Bronchial epithelial cell (primary cell): ENCODE measurements around the gene SH3GL2. TPM values are rescaled to one million over a fixed set of nuclear protein-coding genes. Genes with fewer than 3 reads are reported as not detected.

ENCODE experiments used
- DNase-seq: peaks from one replicate; pipeline ENCODE4 v3.0.0-alpha.2; 2010; ENCODE audit warnings: low read depth
- FAIRE-seq: peaks from 2 replicates; lab custom pipeline; 2011; peaks lifted over from hg19 to GRCh38; lab: Jason Lieb, UNC
- H3K27me3 ChIP-seq: 2 replicates; pipeline ENCODE4 v1.5.1; 2011; ENCODE audit warnings: low read length; ENCODE audit not compliant: control insufficient read depth, insufficient read depth
- H3K36me3 ChIP-seq: 2 replicates; pipeline ENCODE4 v1.5.1; 2011; ENCODE audit warnings: low read length; ENCODE audit not compliant: control insufficient read depth, insufficient read depth
- H3K4me3 ChIP-seq: 2 replicates; pipeline ENCODE4 v1.5.1; 2011; ENCODE audit warnings: mild to moderate bottlenecking, low read depth, low read length, control low read depth
- CTCF ChIP-seq: IDR thresholded peaks from 2 replicates; pipeline ENCODE4 v1.5.1; 2011; ENCODE audit warnings: mild to moderate bottlenecking, moderate library complexity, low read length, control low read depth, inconsistent platforms; ENCODE audit not compliant: insufficient read depth, severe bottlenecking
- total RNA-seq: library from RNA; depleted of rRNA; stranded (reverse); fragments of >200 nt; gene quantifications from 2 replicates; pipeline ENCODE4 v1.2.1, GENCODE V29; 2014

Gene SH3GL2
- total RNA-seq, 1 donor from 2014 or later: not detected

- no peaks in the 10 kb centered on the region for H3K27me3 ChIP-seq
- H3K36me3 ChIP-seq: no peaks in the 10 kb centered on the region
- H3K4me3 ChIP-seq: no peak overlapping the region
- TF ChIP-seq CTCF: no peak
- DNase-seq (no peak), FAIRE-seq (no peak)
Observed at GRCh38 chr9:17611917-17612316, 33.1 kb downstream of the SH3GL2 start.

GRCh38 chr9:17613758-17614157 lies 34.9 kb downstream of the SH3GL2 start:
- Histone ChIP-seq H3K27me3 (no peaks in the 10 kb centered on the region), H3K4me3 (no peak overlapping the region), H3K36me3 (no peaks in the 10 kb centered on the region)
- DNase-seq: peak; percentile 43
- no peak for TF ChIP-seq CTCF
- FAIRE-seq: peak; percentile 13

- no peak for FAIRE-seq
- H3K27me3 ChIP-seq: no peaks in the 10 kb centered on the region
- H3K36me3 ChIP-seq: no peaks in the 10 kb centered on the region
- TF ChIP-seq CTCF: no peak
- DNase-seq: no peak
- no peak overlapping the region for H3K4me3 ChIP-seq
Observed at GRCh38 chr9:17614250-17614649, 35.4 kb downstream of the SH3GL2 start.

- Histone ChIP-seq H3K4me3 (no peak overlapping the region), H3K27me3 (no peaks in the 10 kb centered on the region), H3K36me3 (no peaks in the 10 kb centered on the region)
- no peak for TF ChIP-seq CTCF
- no peak for FAIRE-seq
- peak; percentile 41 for DNase-seq
Observed at GRCh38 chr9:17614903-17615302, 36.0 kb downstream of the SH3GL2 start.

- H3K4me3 ChIP-seq: no peak overlapping the region
- no peak for TF ChIP-seq CTCF
- H3K27me3 ChIP-seq: no peaks in the 10 kb centered on the region
- FAIRE-seq (no peak), DNase-seq (no peak)
- H3K36me3 ChIP-seq: no peaks in the 10 kb centered on the region
Observed at GRCh38 chr9:17622141-17622540, 43.3 kb downstream of the SH3GL2 start.

- Histone ChIP-seq H3K36me3 (no peaks in the 10 kb centered on the region), H3K4me3 (no peak overlapping the region), H3K27me3 (no peaks in the 10 kb centered on the region)
- FAIRE-seq: no peak
- DNase-seq: no peak
- TF ChIP-seq CTCF: no peak
Observed at GRCh38 chr9:17622749-17623148, 43.9 kb downstream of the SH3GL2 start.
